HG02852 (cell line): ENCODE results near the gene ITGBL1.

Source experiments
- ATAC-seq: cut with Tn5 transposase; IDR thresholded peaks from one replicate; pipeline ENCODE4 v1.9.1; 2021; ENCODE audit warnings: mild to moderate bottlenecking, moderate library complexity; ENCODE audit not compliant: unreplicated experiment

ITGBL1 gene

DNA sequence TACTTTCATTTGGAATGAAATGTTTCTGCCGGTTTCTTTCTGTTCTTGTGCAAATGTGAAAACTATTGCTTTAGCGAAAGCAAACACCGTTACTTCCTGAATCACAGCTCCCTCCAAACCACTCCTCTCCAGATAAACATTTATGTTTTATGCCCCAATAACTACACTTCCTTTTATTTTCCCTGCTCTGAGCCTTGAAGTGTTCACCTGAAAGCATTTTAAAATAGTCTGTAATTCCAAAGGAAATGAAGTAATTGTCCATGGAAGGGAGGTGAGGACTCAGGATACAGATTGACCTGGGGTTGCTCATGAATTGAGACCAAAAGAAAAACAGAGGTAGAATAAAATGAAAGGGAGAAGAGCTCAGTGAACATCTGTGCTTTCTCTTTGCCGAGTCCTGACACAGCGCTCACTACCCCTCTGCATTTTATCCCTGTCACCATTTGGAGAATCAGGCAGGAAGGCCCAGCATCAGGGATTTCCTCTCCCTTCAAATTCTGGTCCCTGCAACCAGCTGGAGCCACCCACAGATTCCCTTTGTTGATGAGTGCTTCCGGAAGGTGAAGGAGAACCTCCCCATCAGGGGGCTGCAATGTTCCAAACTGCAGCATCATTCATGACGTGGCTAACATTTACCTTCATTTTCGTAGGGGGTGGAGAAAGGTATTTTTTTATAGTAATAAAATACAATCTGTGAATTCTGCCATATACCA, 171.9 kb downstream of the ITGBL1 start:
- ATAC-seq: no peak

DNA sequence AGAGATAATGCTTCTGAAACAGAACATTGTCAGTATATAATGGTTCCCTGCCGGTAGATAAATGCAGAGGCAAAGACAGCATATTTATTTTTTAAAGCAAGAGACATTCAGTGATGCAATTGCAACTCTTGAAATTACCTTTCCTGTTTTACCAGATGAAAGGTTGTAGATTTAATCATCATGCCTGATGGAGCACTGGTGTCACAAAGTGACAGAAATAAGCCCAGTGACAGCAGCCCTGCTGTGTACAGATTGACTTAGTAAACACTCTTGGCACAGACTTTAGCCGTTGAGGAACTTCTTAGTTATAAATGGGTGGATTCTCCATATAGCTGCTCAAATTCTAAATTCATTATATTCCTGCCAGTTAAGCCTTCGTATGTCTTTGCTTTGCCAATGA, 172.5 kb downstream of the ITGBL1 start:
- ATAC-seq: peak; percentile 28

DNA sequence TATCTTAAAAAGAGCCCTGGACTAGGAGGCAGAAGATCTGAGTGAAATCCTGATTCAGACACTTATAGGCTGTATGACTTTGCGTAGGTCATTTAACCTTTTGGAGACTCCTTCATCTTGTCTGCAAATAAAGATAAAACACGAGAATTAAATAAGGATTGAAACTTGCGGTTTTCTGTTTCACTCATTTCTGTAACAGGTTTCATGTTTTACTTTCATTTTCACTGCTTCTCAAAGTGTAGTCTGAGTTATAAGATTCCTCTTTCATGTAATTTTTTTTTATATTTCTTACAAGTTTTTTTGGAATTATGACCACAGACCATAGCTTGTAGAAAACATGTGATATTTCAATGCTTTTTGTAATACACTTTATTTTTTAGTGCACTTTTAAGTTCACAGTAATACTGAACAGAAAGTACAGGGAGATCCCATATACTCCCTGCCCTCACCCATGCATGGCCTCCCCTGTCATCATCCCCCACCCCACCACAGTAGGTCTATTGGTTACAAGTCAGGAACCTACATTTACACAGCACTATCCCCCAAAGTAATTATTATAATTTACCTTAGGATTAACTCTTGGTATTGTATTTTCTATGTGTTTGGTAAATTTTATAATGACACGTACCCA, 174.6 kb downstream of the ITGBL1 start:
- ATAC-seq: peak; percentile 84

DNA sequence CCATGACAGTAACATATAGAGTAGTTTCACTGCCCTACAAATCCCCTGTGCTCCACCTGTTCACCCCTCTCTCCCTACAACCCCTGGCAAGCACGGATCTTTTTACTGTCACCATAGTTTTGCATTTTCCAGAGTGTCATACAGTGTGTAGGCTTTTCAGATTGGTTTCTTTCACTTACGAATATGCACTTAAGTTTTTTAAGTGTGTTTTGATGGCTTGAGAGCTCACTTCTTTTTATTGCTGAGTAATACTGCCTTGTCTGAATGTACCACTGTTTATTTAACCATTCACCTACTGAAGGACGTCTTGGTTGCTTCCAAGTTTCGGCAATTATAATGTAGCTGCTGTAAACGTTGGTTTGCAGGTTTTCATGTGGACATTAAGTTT, 175.1 kb downstream of the ITGBL1 start:
- peak; percentile 38 for ATAC-seq

DNA sequence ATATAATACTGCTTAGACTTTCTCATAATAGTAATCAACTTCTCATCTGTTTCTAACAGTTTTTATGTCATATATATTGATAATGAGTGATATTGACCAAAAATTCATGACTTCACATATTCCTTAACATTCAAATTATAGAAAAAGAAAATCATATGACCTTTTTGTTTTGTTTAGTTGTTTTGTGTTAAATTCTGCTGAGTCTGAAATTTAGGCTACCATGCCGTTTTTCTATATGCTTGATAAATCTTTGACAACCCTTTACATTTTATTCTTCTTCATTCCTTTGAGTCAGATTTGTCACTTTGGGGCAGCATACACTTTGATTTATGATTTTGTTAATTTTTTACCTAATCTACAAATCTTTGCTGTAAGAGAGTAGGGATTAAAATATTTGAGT, 176.4 kb downstream of the ITGBL1 start:
- no peak for ATAC-seq

DNA sequence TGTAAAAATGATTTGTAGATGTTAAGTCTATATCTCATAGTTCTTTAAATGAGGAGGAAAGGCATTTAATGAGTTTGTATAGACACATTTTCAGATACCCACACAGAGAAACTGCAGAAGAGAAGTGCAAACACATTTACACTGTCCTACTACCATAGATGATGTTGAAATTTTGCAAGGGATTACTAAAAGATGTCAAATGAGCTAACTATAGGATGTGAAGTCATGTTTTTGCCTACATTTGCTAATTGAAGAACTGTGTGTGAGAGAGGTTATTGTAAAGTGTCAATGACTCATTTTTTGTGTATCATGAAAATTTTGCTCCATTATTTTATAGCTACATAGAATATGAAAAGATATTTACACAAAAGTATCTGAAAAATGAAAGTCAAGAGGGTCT, 178.9 kb downstream of the ITGBL1 start:
- no peak for ATAC-seq

DNA sequence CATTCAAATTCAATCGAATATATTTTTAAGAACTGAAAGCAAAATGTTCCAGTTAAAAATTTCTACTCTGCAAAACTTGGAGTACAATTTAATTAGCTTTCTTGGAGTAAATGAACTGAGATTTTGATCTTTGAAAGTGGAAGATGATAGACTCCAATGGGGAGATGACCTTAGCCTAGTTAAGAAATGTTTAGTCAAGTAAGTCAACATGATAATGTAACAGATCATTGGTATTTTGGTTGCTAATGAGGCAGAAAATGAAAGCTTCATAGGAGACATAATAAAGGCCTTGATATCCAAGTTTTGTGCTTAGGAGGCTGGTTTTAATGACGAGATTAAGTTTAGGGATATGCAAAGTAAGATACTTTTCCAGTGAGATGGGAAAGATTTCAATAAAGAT, 181.7 kb downstream of the ITGBL1 start:
- ATAC-seq: no peak

DNA sequence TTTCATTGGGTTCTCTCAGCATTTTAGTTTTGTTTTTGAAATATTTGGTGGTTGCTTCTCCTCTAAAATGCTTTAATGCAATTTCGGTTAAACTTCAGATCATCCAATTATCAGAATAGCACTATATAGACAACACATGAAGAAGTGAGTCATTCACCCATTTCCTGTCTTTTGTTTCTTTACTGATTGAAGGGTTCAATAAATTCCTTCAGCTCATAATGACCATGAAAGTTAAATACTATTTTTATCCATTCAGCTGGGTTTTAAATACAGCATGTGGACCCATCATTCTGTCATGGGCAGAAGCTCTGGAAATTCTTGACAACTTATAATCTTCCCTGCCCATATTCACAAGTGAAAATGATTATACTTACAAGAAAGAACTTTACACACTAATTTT, 187.2 kb downstream of the ITGBL1 start:
- no peak for ATAC-seq

DNA sequence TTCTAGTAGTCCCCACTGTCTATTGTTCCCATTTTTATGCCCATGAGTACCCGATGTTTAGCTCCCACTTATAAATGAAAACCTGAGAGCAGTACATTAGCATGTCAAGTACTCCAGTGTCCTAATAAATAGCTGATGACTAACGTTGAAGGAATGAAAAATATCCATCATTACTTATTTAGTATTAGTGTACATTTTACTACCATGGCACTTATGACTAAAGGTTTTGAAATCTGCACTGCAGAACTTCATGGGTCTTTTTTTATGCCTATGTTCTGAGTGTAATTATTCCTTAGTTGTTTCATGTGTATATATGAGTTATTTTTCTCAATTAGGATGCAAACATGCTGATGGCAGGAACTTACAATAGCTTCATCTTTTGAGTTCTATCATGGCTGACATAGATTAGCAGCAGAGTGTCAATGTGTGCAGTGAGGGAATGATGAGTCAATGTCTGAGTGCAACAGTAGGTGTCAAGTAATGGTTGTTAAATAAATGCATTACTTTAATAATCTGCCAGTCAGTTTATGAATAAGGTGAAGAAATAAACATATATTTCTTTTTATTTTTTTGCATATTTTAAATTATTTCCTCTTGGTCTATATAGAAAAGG, 188.4 kb downstream of the ITGBL1 start:
- no peak for ATAC-seq

DNA sequence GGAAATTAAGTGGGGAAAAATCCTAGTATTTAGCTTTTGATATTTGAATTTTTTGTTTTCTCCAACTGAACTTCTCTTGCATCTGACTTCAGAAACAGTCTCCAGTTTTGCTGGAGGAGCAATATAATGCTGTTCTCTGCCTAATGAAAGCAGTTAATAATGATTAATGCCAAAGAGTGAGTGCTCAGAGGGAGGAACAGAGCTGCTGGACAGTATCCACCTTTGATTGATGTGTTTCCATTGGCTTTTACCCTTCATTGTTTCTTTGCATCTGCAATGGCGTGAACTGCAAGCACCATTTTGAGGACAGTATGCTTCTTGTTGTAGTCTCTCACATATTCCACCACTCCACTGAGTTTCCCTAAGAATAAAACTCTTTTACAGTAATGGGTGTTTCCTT, 193.4 kb downstream of the ITGBL1 start:
- no peak for ATAC-seq

DNA sequence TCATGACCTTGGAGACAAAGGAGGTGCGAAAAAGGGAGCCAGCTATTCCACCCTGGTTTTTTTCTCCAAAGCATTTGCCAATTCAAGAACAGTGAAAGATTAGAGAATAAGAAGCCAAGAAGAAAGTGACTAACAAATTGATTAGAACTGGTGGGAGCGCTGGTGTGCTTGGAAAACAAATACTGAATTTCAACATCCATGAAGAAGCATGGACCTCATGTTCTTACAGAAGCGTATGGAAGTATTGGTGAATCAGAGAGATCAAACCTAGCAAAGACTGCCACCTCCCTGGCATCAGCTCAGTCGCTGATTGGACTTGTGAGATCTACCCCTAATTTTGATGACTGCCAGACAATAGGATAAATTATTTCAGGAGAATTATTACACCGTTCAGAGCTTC, 195.3 kb downstream of the ITGBL1 start:
- no peak for ATAC-seq

DNA sequence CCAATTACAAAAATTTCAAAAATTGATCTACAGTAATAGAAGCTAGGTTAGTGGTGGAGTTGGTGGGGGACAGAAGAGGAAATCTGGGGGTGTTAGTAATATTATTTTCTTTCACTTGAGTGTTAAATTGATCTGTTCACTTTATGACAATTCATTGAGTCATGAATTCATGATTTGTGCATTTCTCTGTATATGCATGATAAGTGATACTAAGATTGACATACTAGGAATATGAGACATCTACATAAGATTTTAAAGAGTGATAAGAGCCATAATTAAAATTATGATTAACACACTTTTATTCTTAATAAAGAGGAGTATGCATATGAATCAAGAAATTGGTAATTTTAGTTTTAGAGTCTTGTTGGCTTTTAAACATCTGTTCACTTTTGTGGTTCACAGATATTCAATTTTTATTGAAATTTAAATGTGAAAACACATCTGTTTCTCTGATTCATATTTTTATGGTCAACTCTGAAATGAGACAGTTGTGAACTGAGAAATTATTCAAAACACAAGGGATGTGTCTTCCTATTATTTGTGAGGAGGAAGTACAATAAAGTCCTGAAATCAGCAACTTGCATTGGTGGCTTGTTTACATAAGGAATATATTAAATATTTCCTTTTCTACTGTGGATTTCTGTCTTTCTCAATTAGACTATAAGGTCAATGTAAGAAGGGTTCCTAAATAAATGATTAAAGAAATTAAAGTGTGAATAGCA, 196.5 kb downstream of the ITGBL1 start:
- ATAC-seq: no peak

DNA sequence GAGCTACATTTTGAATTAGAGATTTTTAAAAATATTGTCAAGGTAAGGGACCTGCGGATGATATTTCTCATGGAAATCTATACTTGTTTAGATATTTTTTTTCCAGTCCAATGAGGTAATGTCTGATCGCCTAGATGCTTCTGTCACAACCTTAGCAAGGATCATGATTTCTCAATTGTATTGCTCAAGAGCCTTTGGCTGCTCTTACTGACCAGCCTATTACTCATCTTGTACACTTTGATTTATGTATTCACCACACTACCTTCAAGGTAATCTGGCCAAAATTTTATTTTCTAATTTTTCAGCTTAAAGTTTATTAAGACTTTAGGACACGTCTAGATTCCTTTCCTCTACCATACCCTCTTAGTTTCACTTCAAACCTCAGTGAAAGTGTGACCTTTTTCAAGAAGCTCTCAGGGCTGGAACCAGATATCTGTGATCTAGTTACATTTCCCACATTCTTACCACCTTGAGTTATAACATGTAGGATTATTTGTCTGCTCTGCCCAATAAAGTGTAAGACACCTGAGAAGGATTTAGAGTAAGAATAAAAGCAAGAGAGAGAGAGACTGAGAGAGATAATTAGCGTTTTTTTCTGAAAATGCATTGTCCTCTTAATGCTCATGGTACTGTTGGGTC, 197.1 kb downstream of the ITGBL1 start:
- no peak for ATAC-seq

DNA sequence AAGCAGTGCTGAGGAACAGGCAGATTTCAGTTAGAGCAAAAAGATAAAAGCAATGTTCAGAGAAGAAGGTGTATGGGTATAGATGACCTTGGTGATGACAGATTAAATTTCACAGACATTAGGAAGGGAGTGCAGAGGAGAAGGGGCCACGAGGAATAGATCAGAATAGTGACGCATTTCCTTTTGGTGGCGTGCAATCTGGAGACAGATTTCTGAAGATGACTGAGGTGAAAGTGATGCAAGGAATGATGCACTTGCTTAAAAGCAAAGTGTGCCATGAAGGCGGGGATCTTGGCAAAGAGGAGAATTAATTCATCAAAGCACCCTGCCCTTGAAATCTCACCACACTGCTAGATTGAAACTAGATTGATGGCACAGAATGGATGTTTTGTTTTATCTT, 202.4 kb downstream of the ITGBL1 start:
- ATAC-seq: no peak

DNA sequence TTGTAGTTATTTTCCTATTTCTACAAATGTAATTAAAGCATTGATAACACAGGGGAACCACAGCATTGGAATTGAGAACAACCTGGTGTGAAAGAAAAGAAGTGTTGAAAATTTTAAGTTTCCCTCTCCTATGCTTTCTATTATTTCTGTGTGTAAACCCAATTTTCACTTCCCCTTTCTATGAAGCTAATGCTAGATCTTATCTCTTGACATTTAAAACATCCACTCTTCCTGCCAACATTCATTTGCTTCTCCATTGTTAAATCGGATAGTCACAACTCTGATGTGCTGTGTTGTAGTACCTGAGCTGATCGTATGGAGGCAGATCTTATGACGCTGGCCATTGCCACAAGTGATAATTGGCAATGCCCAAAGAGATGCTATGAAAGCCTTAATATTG, 203.0 kb downstream of the ITGBL1 start:
- peak; percentile 70 for ATAC-seq

DNA sequence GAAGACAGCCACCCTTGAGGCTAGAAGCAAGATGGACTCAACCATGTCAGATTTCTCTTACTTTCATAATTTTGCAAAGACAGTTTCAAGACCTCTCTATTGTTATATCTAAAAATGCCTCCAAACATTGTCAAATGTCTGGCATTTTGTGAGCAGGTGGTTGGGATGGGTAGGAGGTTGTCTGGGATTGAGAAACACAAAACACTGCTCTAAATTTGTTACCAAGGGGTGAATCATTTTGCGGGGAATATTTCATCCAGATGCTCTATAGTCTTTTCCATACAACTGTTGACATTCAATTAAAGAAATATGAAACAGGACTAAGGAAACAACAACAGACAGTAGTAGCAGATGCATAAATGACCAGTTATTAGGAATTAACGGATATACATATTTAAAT, 208.2 kb downstream of the ITGBL1 start:
- ATAC-seq: no peak

DNA sequence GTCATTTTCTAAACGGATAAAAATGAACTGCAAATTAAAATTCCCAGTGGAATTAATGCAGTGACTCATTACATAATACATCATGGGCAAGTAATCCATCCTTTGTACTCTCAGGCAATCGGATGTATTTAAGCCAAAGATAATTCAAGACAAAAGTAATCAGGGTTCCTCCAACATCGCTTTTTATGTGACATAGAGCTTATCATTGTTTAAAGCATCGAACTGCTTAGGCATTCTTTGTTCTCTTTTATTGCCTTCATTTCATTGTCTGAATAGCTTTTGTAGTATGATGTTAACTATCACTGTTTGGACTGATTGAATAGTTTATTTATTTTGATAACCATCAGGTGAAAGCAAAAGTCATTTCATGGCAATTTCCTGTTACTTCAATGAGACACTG, 209.4 kb downstream of the ITGBL1 start:
- no peak for ATAC-seq

DNA sequence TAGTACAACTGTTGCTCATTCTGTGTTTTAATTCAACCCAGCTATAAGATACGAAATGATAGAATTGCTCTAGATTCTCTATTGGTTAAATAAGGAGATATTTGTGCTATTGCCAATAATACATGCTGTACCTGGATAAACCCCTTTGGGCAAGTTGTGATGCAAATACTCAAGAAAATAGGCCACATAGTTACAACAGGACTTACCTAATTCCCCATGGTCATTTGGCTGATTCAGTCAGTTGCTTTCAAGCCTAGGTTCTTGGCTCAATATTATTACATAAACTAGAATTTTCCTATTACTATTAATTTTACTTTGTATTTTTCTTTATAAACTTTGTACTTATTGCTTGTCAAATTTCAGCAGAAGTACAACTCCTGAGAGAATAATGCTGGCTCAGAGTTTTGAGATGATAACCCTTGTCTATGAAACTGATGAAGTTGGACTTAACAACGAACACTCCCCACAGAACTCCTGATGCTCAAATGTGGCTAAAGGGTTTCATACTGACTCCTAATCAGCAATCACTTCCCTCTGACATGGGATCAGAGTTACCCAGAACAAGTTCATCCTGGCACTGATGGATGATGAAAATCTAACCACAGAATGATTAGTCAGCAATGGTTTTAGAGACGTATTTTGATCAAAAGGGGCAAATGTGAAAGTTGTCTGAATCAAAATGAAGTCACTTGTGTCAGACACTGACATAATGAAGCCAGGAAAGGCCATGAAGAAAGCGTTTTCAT, 221.1 kb downstream of the ITGBL1 start:
- no peak for ATAC-seq

DNA sequence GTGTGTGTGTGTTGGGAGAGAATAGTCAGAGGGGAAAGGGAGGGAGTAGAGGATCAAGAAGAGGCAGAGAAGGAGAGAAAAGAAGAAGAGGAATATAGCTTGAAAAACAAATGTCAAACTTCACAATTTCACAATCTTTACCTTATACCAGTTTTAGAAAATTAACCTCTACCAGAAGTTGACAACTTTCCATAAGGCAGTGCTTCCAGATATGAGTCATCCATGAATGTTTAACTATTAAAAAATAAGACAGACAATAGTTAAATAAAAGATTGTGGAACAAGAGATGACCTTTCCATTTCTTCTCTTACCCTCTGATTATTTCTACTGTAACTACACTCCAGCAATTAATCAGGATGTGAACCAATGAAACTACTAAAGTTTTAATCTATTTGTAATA, 229.4 kb downstream of the ITGBL1 start:
- ATAC-seq: no peak

DNA sequence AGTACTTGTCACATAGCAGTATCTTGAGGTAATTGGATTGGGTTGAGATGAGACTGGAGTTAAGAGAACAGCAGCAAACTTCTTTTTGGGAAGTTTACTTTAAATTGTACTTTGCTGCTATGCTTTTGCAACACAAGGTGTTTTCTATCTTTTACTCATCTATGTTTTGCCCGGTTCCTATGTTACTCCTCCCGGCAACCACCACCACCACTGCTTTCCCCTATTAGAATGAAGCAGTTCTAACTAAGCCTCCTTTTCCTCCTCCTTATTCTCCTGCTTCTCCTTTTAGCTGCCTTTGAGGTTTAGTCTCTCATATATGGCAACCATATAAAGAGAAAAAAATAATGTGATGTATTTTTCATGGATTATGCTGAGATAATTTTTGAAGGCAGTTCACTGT, 233.5 kb downstream of the ITGBL1 start:
- no peak for ATAC-seq

DNA sequence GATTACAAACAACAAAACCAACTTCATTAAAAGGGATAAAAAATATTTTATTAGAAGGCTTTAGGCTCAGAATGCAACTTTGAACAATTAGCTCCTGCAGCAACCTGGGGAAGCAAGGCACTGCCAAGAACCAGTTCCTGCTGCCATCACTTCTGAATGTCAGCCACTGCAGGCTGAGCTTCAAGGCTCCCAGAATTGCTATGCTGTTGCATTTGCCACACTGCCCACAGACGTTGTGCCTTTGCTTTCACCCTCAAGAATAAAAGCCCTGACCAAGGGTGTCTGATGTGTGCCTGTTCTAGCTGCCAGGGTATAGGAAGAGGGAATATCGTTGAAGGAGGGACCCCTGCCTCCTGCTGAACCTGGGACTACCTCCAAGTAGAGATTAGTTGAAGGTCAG, 238.4 kb downstream of the ITGBL1 start:
- ATAC-seq: no peak
